ENCODE data around the gene KCNIP4. TPM values are rescaled to one million over a fixed set of nuclear protein-coding genes. Genes with fewer than 3 reads are reported as not detected.

The KCNIP4 gene
- total and polyA plus RNA-seq, 8 donors = 0.05 TPM; not detected in 7

DNA sequence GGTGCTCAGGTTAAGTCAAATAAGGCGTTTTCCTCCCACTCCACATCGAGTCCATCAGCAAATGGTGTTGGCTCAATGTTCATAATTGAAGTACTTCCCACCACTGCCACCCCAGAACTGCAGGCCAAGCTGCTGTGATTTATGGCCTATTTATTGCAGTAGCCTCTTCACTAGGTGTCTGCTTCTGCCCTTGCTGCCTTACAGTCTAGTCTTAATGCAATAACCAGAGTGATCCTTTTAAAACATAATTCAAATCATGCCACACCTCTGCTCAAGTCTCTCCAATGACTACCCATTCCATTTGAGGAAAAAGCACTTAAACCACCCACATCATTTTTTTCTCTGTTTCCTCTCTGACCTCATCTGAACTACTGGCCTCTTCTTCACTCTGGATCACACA is 220.3 kb downstream of the KCNIP4 start:
- no peak for FAIRE-seq
- TF ChIP-seq, protein P1, sequence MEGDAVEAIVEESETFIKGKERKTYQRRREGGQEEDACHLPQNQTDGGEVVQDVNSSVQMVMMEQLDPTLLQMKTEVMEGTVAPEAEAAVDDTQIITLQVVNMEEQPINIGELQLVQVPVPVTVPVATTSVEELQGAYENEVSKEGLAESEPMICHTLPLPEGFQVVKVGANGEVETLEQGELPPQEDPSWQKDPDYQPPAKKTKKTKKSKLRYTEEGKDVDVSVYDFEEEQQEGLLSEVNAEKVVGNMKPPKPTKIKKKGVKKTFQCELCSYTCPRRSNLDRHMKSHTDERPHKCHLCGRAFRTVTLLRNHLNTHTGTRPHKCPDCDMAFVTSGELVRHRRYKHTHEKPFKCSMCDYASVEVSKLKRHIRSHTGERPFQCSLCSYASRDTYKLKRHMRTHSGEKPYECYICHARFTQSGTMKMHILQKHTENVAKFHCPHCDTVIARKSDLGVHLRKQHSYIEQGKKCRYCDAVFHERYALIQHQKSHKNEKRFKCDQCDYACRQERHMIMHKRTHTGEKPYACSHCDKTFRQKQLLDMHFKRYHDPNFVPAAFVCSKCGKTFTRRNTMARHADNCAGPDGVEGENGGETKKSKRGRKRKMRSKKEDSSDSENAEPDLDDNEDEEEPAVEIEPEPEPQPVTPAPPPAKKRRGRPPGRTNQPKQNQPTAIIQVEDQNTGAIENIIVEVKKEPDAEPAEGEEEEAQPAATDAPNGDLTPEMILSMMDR (IDR thresholded peaks at IDR 0.05) = no peak
- no peak for ATAC-seq
- H3K36me3 ChIP-seq = no peaks in the 10 kb centered on the region
- no peak overlapping the region for H3K4me3 ChIP-seq
- no peak overlapping the region for H3K27ac ChIP-seq
- 44 to 46% methylated on average over 2 of the region's 2 CpGs for WGBS, 2 donors
- no peaks in the 10 kb centered on the region for H3K9me3 ChIP-seq
- peaks cover 0 to 4% (median 0%) of the 10 kb centered on the region in 4 donors for H3K27me3 ChIP-seq
- intact Hi-C loops (cut with DNase I) = no loop called here
- no peak for DNase-seq
- no peaks in the 10 kb centered on the region for H3K4me1 ChIP-seq

- DNase-seq = no peak
- intact Hi-C loops (cut with DNase I) = no loop called here
- H3K27me3 ChIP-seq = peaks cover 0 to 4% (median 0%) of the 10 kb centered on the region in 4 donors
- no peak overlapping the region for H3K4me3 ChIP-seq
- FAIRE-seq = no peak
- no peak overlapping the region for H3K27ac ChIP-seq
- 15 to 18% methylated on average over 5 of the region's 5 CpGs for WGBS, 2 donors
- no peaks in the 10 kb centered on the region for H3K4me1 ChIP-seq
- no peaks in the 10 kb centered on the region for H3K36me3 ChIP-seq
- TF ChIP-seq, protein P1 (IDR thresholded peaks at IDR 0.05) = no peak
- no peak for ATAC-seq
- H3K9me3 ChIP-seq = no peaks in the 10 kb centered on the region
Measured at GRCh38 chr4:21726255-21726815, 222.2 kb downstream of the KCNIP4 start.

DNA sequence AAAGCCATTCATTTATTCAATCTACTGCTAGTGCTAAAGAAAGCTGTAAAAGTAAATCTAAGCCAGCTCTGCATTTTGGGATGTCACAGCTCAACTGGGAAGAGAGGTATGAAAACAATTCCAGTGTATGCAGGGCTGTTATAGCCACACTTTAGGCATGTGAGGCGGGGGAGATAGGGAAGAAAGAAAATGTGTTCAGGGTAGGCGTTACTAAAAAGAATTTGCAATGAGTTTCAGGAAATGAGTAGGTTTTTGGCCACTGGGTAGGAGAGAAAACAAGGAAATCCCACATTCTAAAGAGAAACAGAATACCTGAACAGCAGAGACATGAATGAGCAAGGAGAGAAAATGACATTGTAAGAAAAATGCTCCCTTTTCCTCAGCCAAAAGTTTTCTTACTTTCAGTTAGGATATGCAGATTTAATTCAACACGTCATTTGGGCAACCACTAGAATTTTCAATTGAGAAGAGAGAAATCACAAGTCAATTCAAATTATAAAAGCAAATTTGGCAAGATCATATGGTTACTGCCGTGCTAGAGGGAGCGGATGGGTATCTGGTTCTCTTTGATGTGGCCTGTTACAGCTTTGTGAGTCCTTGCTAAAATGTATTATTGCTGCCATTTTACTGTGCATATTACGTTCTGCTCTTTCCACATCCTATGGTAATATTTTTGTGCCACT is 226.3 kb downstream of the KCNIP4 start:
- 67 to 84% methylated on average over 6 of the region's 6 CpGs for WGBS, 2 donors
- Histone ChIP-seq H3K4me1 (no peaks in the 10 kb centered on the region), H3K4me3 (no peak overlapping the region), H3K9me3 (no peaks in the 10 kb centered on the region), H3K27me3 (no peaks in the 10 kb centered on the region), H3K27ac (no peak overlapping the region), H3K36me3 (no peaks in the 10 kb centered on the region)
- DNase-seq = no peak
- no peak for FAIRE-seq
- TF ChIP-seq, protein P1 (IDR thresholded peaks at IDR 0.05) = no peak
- ATAC-seq = no peak
- intact Hi-C loops (cut with DNase I) = no loop called here

DNA sequence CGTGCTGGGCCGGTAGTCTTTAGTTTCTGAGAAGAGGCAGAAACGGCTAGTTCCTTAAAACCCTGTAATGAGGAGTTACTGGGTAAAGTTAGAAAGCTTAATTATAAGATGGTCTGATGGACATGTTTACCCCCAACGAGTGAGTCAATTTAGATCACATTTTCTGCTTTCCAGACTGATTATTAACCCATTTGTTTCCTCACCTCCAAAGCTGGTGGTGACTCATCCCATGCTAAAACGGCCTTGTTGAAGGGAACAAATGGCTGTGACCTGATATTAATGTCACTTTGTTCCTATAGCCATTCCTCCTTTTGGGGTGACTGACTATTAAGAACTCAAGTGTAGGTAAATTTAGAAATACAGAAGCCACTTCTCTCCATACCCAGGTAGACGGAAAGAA is 232.0 kb downstream of the KCNIP4 start:
- no peak for FAIRE-seq
- intact Hi-C loops (cut with DNase I) = no loop called here

More for the DNA sequence above, 232.0 kb downstream of the KCNIP4 start:
- Histone ChIP-seq H3K9me3 (no peaks in the 10 kb centered on the region), H3K4me3 (no peak overlapping the region), H3K36me3 (no peaks in the 10 kb centered on the region), H3K27me3 (no peaks in the 10 kb centered on the region), H3K27ac (no peak overlapping the region), H3K4me1 (no peaks in the 10 kb centered on the region)
- TF ChIP-seq, protein P1 (IDR thresholded peaks at IDR 0.05) = no peak
- 49 to 54% methylated on average over 6 of the region's 6 CpGs for WGBS, 2 donors
- ATAC-seq (no peak), DNase-seq (no peak)

All from pancreas (tissue), 10 donors.